Activated T-cell treated with anti-CD3 and anti-CD28 coated beads, Interleukin-2, amount 50 U/mL, for 24 hours (primary cell): ENCODE data around the gene ARID3B.

Source experiments
- DNase-seq: peaks from one replicate; pipeline ENCODE4 v3.0.0-alpha.2; 2020
- H3K27ac Mint-ChIP-seq: 2 replicates; pipeline ENCODE4 v1.8.0; 2020; ENCODE audit warnings: mild to moderate bottlenecking, mixed read lengths
- H3K27me3 Mint-ChIP-seq: 2 replicates; pipeline ENCODE4 v1.8.0; 2020; ENCODE audit warnings: mixed read lengths
- H3K36me3 Mint-ChIP-seq: 2 replicates; pipeline ENCODE4 v1.8.0; 2020; ENCODE audit warnings: low read depth, mixed read lengths
- H3K4me1 Mint-ChIP-seq: 2 replicates; pipeline ENCODE4 v1.8.0; 2020; ENCODE audit warnings: low read depth, mixed read lengths
- H3K4me3 Mint-ChIP-seq: 2 replicates; pipeline ENCODE4 v1.8.0; 2020; ENCODE audit warnings: mild to moderate bottlenecking, moderate library complexity, mixed read lengths
- H3K9me3 Mint-ChIP-seq: 2 replicates; pipeline ENCODE4 v1.8.0; 2020; ENCODE audit warnings: mixed read lengths

Gene ARID3B

GRCh38 chr15:74543583-74543982 lies 2.6 kb downstream of the ARID3B start:
- H3K36me3 Mint-ChIP-seq, result peaks cover 64% of the 10 kb centered on the region
- peak overlapping the region; percentile 90 for H3K4me3 Mint-ChIP-seq
- peak overlapping the region; percentile 87 for H3K27ac Mint-ChIP-seq
- H3K9me3 Mint-ChIP-seq, result no peaks in the 10 kb centered on the region
- H3K27me3 Mint-ChIP-seq, result no peaks in the 10 kb centered on the region
- peaks cover 72% of the 10 kb centered on the region for H3K4me1 Mint-ChIP-seq
- DNase-seq, result peak; percentile 42

- Mint-ChIP-seq H3K27ac (peak overlapping the region; percentile 92), H3K27me3 (no peaks in the 10 kb centered on the region), H3K4me3 (peak overlapping the region; percentile 71), H3K36me3 (peaks cover 73% of the 10 kb centered on the region), H3K9me3 (no peaks in the 10 kb centered on the region), H3K4me1 (peaks cover 74% of the 10 kb centered on the region)
- DNase-seq, result no peak
Observed at GRCh38 chr15:74545086-74545485, 4.1 kb downstream of the ARID3B start.

GRCh38 chr15:74545776-74546656 lies 5.0 kb downstream of the ARID3B start:
- Mint-ChIP-seq H3K36me3 (peaks cover 74% of the 10 kb centered on the region), H3K9me3 (no peaks in the 10 kb centered on the region), H3K4me3 (peak overlapping the region; percentile 71), H3K27ac (peak overlapping the region; percentile 92), H3K27me3 (no peaks in the 10 kb centered on the region), H3K4me1 (peaks cover 77% of the 10 kb centered on the region)
- peak; percentile 96 for DNase-seq

GRCh38 chr15:74547616-74548015 lies 6.6 kb downstream of the ARID3B start:
- peak overlapping the region; percentile 34 for H3K27ac Mint-ChIP-seq
- no peaks in the 10 kb centered on the region for H3K27me3 Mint-ChIP-seq
- no peaks in the 10 kb centered on the region for H3K9me3 Mint-ChIP-seq
- DNase-seq, result no peak
- H3K4me3 Mint-ChIP-seq, result no peak overlapping the region
- peaks cover 79% of the 10 kb centered on the region for H3K4me1 Mint-ChIP-seq
- peaks cover 77% of the 10 kb centered on the region for H3K36me3 Mint-ChIP-seq

GRCh38 chr15:74548241-74548640 lies 7.2 kb downstream of the ARID3B start:
- no peak for DNase-seq
- Mint-ChIP-seq H3K27me3 (no peaks in the 10 kb centered on the region), H3K4me1 (peaks cover 79% of the 10 kb centered on the region), H3K4me3 (no peak overlapping the region), H3K9me3 (no peaks in the 10 kb centered on the region), H3K27ac (peak overlapping the region; percentile 34), H3K36me3 (peaks cover 82% of the 10 kb centered on the region)

GRCh38 chr15:74549816-74550215 lies 8.8 kb downstream of the ARID3B start:
- Mint-ChIP-seq H3K4me1 (peaks cover 72% of the 10 kb centered on the region), H3K36me3 (peaks cover 81% of the 10 kb centered on the region), H3K27me3 (no peaks in the 10 kb centered on the region), H3K27ac (no peak overlapping the region), H3K9me3 (no peaks in the 10 kb centered on the region), H3K4me3 (no peak overlapping the region)
- no peak for DNase-seq

GRCh38 chr15:74551714-74552113 lies 10.7 kb downstream of the ARID3B start:
- Mint-ChIP-seq H3K9me3 (no peaks in the 10 kb centered on the region), H3K36me3 (peaks cover 76% of the 10 kb centered on the region), H3K27me3 (no peaks in the 10 kb centered on the region), H3K4me1 (peaks cover 61% of the 10 kb centered on the region), H3K27ac (no peak overlapping the region), H3K4me3 (no peak overlapping the region)
- DNase-seq, result no peak

- Mint-ChIP-seq H3K9me3 (no peaks in the 10 kb centered on the region), H3K27ac (peak overlapping the region; percentile 82), H3K36me3 (peaks cover 73% of the 10 kb centered on the region), H3K27me3 (no peaks in the 10 kb centered on the region), H3K4me1 (peaks cover 54% of the 10 kb centered on the region), H3K4me3 (no peak overlapping the region)
- DNase-seq, result no peak
Observed at GRCh38 chr15:74552773-74553441, 11.9 kb downstream of the ARID3B start.

GRCh38 chr15:74555192-74555591 lies 14.2 kb downstream of the ARID3B start:
- no peaks in the 10 kb centered on the region for H3K27me3 Mint-ChIP-seq
- H3K9me3 Mint-ChIP-seq, result no peaks in the 10 kb centered on the region
- peaks cover 66% of the 10 kb centered on the region for H3K36me3 Mint-ChIP-seq
- no peak for DNase-seq
- peaks cover 53% of the 10 kb centered on the region for H3K4me1 Mint-ChIP-seq
- H3K27ac Mint-ChIP-seq, result no peak overlapping the region
- H3K4me3 Mint-ChIP-seq, result no peak overlapping the region

GRCh38 chr15:74558706-74559105 lies 17.7 kb downstream of the ARID3B start:
- H3K36me3 Mint-ChIP-seq, result peaks cover 57% of the 10 kb centered on the region
- H3K27ac Mint-ChIP-seq, result no peak overlapping the region
- no peaks in the 10 kb centered on the region for H3K9me3 Mint-ChIP-seq
- H3K4me1 Mint-ChIP-seq, result peaks cover 40% of the 10 kb centered on the region
- no peak for DNase-seq
- H3K27me3 Mint-ChIP-seq, result no peaks in the 10 kb centered on the region
- H3K4me3 Mint-ChIP-seq, result no peak overlapping the region

- Mint-ChIP-seq H3K4me3 (no peak overlapping the region), H3K9me3 (no peaks in the 10 kb centered on the region), H3K36me3 (peaks cover 67% of the 10 kb centered on the region), H3K27ac (no peak overlapping the region), H3K27me3 (no peaks in the 10 kb centered on the region), H3K4me1 (peaks cover 49% of the 10 kb centered on the region)
- DNase-seq, result no peak
Observed at GRCh38 chr15:74563442-74563841, 22.4 kb downstream of the ARID3B start.

- Mint-ChIP-seq H3K27ac (no peak overlapping the region), H3K27me3 (no peaks in the 10 kb centered on the region), H3K36me3 (peaks cover 67% of the 10 kb centered on the region), H3K9me3 (no peaks in the 10 kb centered on the region), H3K4me1 (peaks cover 41% of the 10 kb centered on the region), H3K4me3 (no peak overlapping the region)
- DNase-seq, result no peak
Observed at GRCh38 chr15:74564182-74564581, 23.2 kb downstream of the ARID3B start.

GRCh38 chr15:74565381-74566085 lies 24.5 kb downstream of the ARID3B start:
- no peak overlapping the region for H3K4me3 Mint-ChIP-seq
- H3K4me1 Mint-ChIP-seq, result peaks cover 38% of the 10 kb centered on the region
- no peak overlapping the region for H3K27ac Mint-ChIP-seq
- H3K9me3 Mint-ChIP-seq, result no peaks in the 10 kb centered on the region
- peaks cover 74% of the 10 kb centered on the region for H3K36me3 Mint-ChIP-seq
- no peak for DNase-seq
- H3K27me3 Mint-ChIP-seq, result no peaks in the 10 kb centered on the region

- peaks cover 30% of the 10 kb centered on the region for H3K4me1 Mint-ChIP-seq
Observed at GRCh38 chr15:74568594-74568993, 27.6 kb downstream of the ARID3B start.

GRCh38 chr15:74569731-74570070 lies 28.7 kb downstream of the ARID3B start:
- no peak for DNase-seq
- Mint-ChIP-seq H3K4me3 (no peak overlapping the region), H3K27me3 (no peaks in the 10 kb centered on the region), H3K9me3 (no peaks in the 10 kb centered on the region), H3K4me1 (peaks cover 30% of the 10 kb centered on the region), H3K36me3 (peaks cover 84% of the 10 kb centered on the region), H3K27ac (peak overlapping the region; percentile 16)

More at GRCh38 chr15:74568594-74568993, 27.6 kb downstream of the ARID3B start:
- no peak for DNase-seq
- Mint-ChIP-seq H3K4me3 (no peak overlapping the region), H3K27me3 (no peaks in the 10 kb centered on the region), H3K36me3 (peaks cover 83% of the 10 kb centered on the region), H3K9me3 (no peaks in the 10 kb centered on the region), H3K27ac (no peak overlapping the region)
